GM23248 (cell line): ENCODE data around the gene PRSS58.

Experiments used
- EZH2 ChIP-seq: fragments of 200-600 bp; sonication (generic); IDR thresholded peaks from 2 replicates; pipeline ENCODE4 v1.6.1; 2018; ENCODE audit warnings: antibody characterized with exemption, mild to moderate bottlenecking; ENCODE audit not compliant: insufficient read depth, poor library complexity, severe bottlenecking
- EZH2phosphoT487 ChIP-seq: fragments of 200-600 bp; sonication (generic); IDR thresholded peaks from 2 replicates; pipeline ENCODE4 v1.6.1; 2018; ENCODE audit warnings: antibody characterized with exemption, moderate library complexity, mild to moderate bottlenecking, low read depth; ENCODE audit not compliant: insufficient read depth

DNA sequence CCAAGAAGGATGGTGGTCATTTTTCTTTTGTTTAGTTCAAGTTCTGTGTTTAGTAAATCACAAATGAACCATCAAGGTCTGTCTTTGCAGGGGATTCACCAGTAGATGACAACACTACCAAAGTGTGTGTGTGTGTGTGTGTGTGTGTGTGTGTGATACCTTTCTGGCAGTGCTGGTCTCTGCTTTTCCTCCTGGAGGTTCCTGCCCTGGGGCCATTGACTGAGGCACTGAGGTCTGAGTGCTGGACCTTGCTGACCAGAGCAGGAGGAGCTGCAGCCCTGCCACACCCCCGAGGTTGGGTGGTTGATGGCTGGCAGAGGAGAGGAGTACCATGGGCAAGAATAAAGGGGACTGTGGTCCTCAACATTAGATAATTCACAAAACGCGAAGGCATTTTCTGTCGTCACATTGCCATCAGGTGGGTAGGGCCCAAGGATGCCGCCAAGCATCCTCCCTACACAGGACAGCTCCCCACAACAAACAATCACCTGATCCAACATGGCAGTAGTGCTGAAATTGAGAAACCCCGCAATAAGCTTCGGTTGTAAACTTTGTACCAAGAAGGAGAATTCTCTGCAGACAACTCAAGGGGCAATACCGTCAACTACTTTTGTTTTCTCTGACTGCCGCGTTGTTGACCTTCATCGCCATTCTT, 49.5 kb upstream of the PRSS58 start:
- TF ChIP-seq EZH2phosphoT487 (no peak), EZH2 (no peak)
